Measurements from ENCODE around the gene MARCHF4. TPM values are rescaled to one million over a fixed set of nuclear protein-coding genes. Genes with fewer than 3 reads are reported as not detected.

Gene MARCHF4
- 1.3 TPM for total RNA-seq (2021; ENCODE audit: unreplicated experiment)
- polyA plus RNA-seq (2012; ENCODE audit: insufficient read length): 0.62 TPM
- Bru-seq, nascent RNA: percentile 34 among the genes with signal in this experiment
- BruChase-seq, experiment 1, labeled RNA remaining after a 2-hour chase: percentile 36 among the genes with signal in this experiment
- percentile 42 among the genes with signal in this experiment for BruChase-seq, experiment 2, labeled RNA remaining after a 6-hour chase
- long read RNA-seq: 0 reads

DNA sequence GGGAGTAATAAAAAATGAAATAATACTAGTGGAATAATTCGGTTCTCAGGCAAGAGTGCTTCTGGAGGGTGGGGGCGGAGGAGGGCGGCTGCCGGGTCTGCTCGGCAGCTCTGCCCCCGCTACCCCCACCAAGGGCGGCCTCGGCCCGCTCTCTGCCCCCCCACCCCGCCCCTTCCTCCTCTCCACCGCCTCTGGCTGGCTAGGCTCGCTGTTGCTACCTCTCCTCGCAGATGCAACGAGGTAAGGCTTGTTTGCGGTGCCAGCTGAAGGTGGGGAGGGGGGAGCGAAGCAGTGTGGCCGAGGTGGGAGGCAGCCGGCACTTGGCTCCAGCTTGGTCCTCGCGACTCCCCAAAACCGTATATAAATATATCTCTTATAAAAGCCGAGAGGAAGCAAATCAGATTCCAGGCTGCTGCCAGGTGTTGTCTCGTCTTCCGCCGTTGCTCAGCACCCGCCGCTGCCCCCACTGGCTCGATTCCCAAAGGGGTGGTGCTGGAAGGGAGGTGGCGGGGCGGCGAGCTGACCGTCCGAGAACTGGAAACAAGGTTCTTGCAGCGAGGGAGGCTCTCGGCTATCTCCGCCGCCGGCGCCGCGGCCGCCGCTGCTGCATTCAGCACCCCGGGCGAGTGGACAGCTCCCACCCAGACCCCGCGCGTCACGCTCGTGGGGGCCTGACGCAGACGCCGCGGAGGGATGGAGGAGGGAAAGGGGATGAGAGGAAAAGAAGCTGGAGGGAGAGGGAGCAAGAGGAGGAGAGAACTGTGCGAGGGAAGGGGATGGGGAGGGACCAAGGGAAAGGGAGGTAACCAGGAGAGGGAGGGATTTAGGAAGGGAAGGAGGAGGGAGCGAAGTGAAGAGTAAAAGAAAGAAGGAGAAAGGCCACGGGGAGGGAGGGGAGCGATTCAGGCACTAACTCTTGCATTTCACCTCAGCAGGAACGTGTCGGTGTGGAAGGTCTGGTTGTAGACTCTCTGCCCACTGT is at the start of gene MARCHF4:
MARCHF4 (minus strand) TSS at position 763 of the 982 bp plus-strand sequence. CDS start 2,223 bp downstream, outside the sequence.
- intact Hi-C loops (cut with micrococcal nuclease; ENCODE audit: unreplicated experiment): no loop called here
- peaks cover 14% of the 10 kb centered on the region; the same call in 1 of the 2 replicates for H3K4me1 ChIP-seq (ENCODE audit: control insufficient read depth, insufficient read depth, low read length)
- TF ChIP-seq SIN3A (IDR thresholded peaks at IDR 0.05; ENCODE audit: borderline replicate concordance, insufficient read depth, low read depth, low read length): peak; percentile 93
- TF ChIP-seq CTCF (IDR thresholded peaks at IDR 0.05): no peak
- TF ChIP-seq POLR2AphosphoS5 (IDR thresholded peaks at IDR 0.05; ENCODE audit: low read depth, low read length): no peak
- peak; percentile 99 to 100 for TF ChIP-seq REST (IDR thresholded peaks at IDR 0.05; ENCODE audit: insufficient read depth in 1 of 2, low read depth in 2 of 2, low read length in 1 of 2)
- H3K4me3 ChIP-seq (ENCODE audit: low read depth in 2 of 2, low read length in 2 of 2): peak within 1 kb of the TSS; percentile 28 to 38
- H3K36me3 ChIP-seq (ENCODE audit: control insufficient read depth, insufficient read depth, low read length): no peaks in the 10 kb centered on the region
- CTCF ChIA-PET: no interaction called here
- POLR2A ChIA-PET: no interaction called here
- H3K27ac ChIP-seq (ENCODE audit: low read length): no peak within 1 kb of the TSS
- DNase-seq (ENCODE audit: low read depth, low spot score) (no peak), ATAC-seq (peak; percentile 70)
- in situ Hi-C loops (cut with HindIII; ENCODE audit: low pct_unique_long_range_greater_than_20kb, low sequenced_read_pairs): no loop called here
- BruUV-seq (replicated peaks): no TSS peak
- peaks cover 23% of the 10 kb centered on the region for H3K27me3 ChIP-seq (ENCODE audit: control insufficient read depth, insufficient read depth, low read length)
- no peaks in the 10 kb centered on the region for H3K9me3 ChIP-seq (ENCODE audit: control insufficient read depth, insufficient read depth, low read depth, low read length)

GRCh38 chr2:216420367-216421101 is 48.3 kb upstream of the MARCHF4 start:
- TF ChIP-seq REST (IDR thresholded peaks at IDR 0.05; ENCODE audit: insufficient read depth in 1 of 2, low read depth in 2 of 2, low read length in 1 of 2): no peak
- no peak for TF ChIP-seq TCF7L2 (IDR thresholded peaks at IDR 0.05; ENCODE audit: low read depth, low read length)
- no peak for TF ChIP-seq CTCF (IDR thresholded peaks at IDR 0.05)
- no peak for TF ChIP-seq POLR2AphosphoS5 (IDR thresholded peaks at IDR 0.05; ENCODE audit: low read depth, low read length)
- TF ChIP-seq SIN3A (IDR thresholded peaks at IDR 0.05; ENCODE audit: borderline replicate concordance, insufficient read depth, low read depth, low read length): no peak
- H3K36me3 ChIP-seq (ENCODE audit: control insufficient read depth, insufficient read depth, low read length): peaks cover 4% of the 10 kb centered on the region
- BruUV-seq (replicated peaks): no TSS peak
- peaks cover 8% of the 10 kb centered on the region; the same call in 1 of the 2 replicates for H3K9me3 ChIP-seq (ENCODE audit: control insufficient read depth, insufficient read depth, low read depth, low read length)
- ATAC-seq: no peak
- H3K4me1 ChIP-seq (ENCODE audit: control insufficient read depth, insufficient read depth, low read length): no peaks in the 10 kb centered on the region
- H3K27ac ChIP-seq (ENCODE audit: low read length): no peak overlapping the region
- ChIA-PET POLR2A (no interaction called here), CTCF (no interaction called here)
- DNase-seq (ENCODE audit: low read depth, low spot score): no peak
- in situ Hi-C loops (cut with HindIII; ENCODE audit: low pct_unique_long_range_greater_than_20kb, low sequenced_read_pairs) (no loop called here), intact Hi-C loops (cut with micrococcal nuclease; ENCODE audit: unreplicated experiment) (no loop called here)
- H3K27me3 ChIP-seq (ENCODE audit: control insufficient read depth, insufficient read depth, low read length): no peaks in the 10 kb centered on the region
- no peak overlapping the region for H3K4me3 ChIP-seq (ENCODE audit: low read depth in 2 of 2, low read length in 2 of 2)
